Esophagus muscularis mucosa (tissue), 4 donors: ENCODE measurements around the gene NGFR.

Source experiments
- CTCF ChIP-seq, 3 experiments: fragments of 200-600 bp in 2 of 3; fragments of 450-650 bp in 1 of 3; sonication (generic) in 2 of 3; IDR thresholded peaks; one replicate each; pipeline ENCODE4 v1.5.1; 2017 to 2019; ENCODE audit warnings: antibody characterized with exemption in 3 of 3, mild to moderate bottlenecking in 2 of 3, moderate library complexity in 1 of 3
- EP300 ChIP-seq: sonication (generic); formaldehyde crosslinking; IDR thresholded peaks from one replicate; pipeline ENCODE4 v1.6.1; 2017; ENCODE audit warnings: antibody characterized with exemption
- POLR2A ChIP-seq: fragments of 450-650 bp; IDR thresholded peaks from one replicate; pipeline ENCODE4 v1.6.1; 2017; ENCODE audit warnings: antibody characterized with exemption, moderate library complexity, mild to moderate bottlenecking, low read depth

GRCh38 chr17:49549311-49549605, 54.2 kb downstream of the NGFR start:
- TF ChIP-seq CTCF (IDR thresholded peaks at IDR 0.05) (no peak), POLR2A (no peak), EP300 (no peak)
